Uterus (tissue), 4 donors: ENCODE measurements around the gene CD53. TPM values are rescaled to one million over a fixed set of nuclear protein-coding genes. Genes with fewer than 3 reads are reported as not detected.

Experiments
- DNase-seq, 2 donors: peaks; one replicate each; pipeline ENCODE4 v3.0.0-alpha.2; 2019 to 2020
- H3K27ac ChIP-seq, 2 donors: fragments of 200-600 bp; sonication (generic); 1 replicate in 1 of 2; 2 replicates in 1 of 2; pipeline ENCODE4 v1.5.1; 2016 to 2018
- H3K27me3 ChIP-seq, 2 donors: fragments of 200-600 bp; sonication (generic); one replicate each; pipeline ENCODE4 v1.5.1; 2018 to 2019; ENCODE audit warnings: control low read depth in 1 of 2
- H3K36me3 ChIP-seq, 2 donors: fragments of 200-600 bp; sonication (generic); one replicate each; pipeline ENCODE4 v1.5.1; 2019; ENCODE audit warnings: control low read depth in 1 of 2
- H3K4me1 ChIP-seq, 2 donors: fragments of 200-600 bp; sonication (generic); one replicate each; pipeline ENCODE4 v1.5.1; 2018 to 2019; ENCODE audit warnings: control low read depth in 1 of 2
- H3K4me3 ChIP-seq, 2 donors: fragments of 200-600 bp; sonication (generic); 1 replicate in 1 of 2; 2 replicates in 1 of 2; pipeline ENCODE4 v1.5.1; 2018 to 2019; ENCODE audit warnings: mild to moderate bottlenecking in 1 of 2
- H3K9me3 ChIP-seq, 2 donors: fragments of 200-600 bp; sonication (generic); one replicate each; pipeline ENCODE4 v1.5.1; 2019; ENCODE audit warnings: control low read depth in 1 of 2
- POLR2A ChIP-seq, 2 donors: fragments of 450-650 bp; IDR thresholded peaks; one replicate each; pipeline ENCODE4 v1.6.1; 2016; ENCODE audit warnings: antibody characterized with exemption in 2 of 2, mild to moderate bottlenecking in 1 of 2, moderate library complexity in 1 of 2
- intact Hi-C: fragments of 100-400 bp; cut with DNase I; formaldehyde crosslinking; loops from one replicate; pipeline ENCODE4 v1.15.1; 2023; ENCODE audit warnings: low total_unique reads
- total RNA-seq, 4 donors: library from RNA; depleted of rRNA in 3 of 4; stranded (reverse); fragments of >200 nt in 3 of 4; gene quantifications; one replicate each; pipeline versions ENCODE4 v1.1.0 to v1.2.4, GENCODE V29; 2014 to 2023
- TF ChIP-seq, protein P1 (sequence below), 4 experiments: fragments of 200-600 bp in 2 of 4; fragments of 450-650 bp in 2 of 4; sonication (generic) in 2 of 4; IDR thresholded peaks; one replicate each; pipeline ENCODE4 v1.5.1; 2016 to 2019; ENCODE audit warnings: antibody characterized with exemption in 4 of 4, mild to moderate bottlenecking in 2 of 4, moderate library complexity in 1 of 4
- donor health status: DM: yes; HTN: yes; CAD: no.

Gene CD53
- total RNA-seq, 4 donors from 2014 or later, result 1.0 to 16.6 (median 11.1) TPM

- H3K9me3 ChIP-seq, result no peaks in the 10 kb centered on the region
- no peak overlapping the region for H3K4me3 ChIP-seq
- H3K36me3 ChIP-seq, result no peaks in the 10 kb centered on the region
- no peaks in the 10 kb centered on the region for H3K4me1 ChIP-seq
- H3K27ac ChIP-seq, result no peak overlapping the region
- intact Hi-C loops, result no loop called here
- no peak for DNase-seq
- TF ChIP-seq, protein P1, sequence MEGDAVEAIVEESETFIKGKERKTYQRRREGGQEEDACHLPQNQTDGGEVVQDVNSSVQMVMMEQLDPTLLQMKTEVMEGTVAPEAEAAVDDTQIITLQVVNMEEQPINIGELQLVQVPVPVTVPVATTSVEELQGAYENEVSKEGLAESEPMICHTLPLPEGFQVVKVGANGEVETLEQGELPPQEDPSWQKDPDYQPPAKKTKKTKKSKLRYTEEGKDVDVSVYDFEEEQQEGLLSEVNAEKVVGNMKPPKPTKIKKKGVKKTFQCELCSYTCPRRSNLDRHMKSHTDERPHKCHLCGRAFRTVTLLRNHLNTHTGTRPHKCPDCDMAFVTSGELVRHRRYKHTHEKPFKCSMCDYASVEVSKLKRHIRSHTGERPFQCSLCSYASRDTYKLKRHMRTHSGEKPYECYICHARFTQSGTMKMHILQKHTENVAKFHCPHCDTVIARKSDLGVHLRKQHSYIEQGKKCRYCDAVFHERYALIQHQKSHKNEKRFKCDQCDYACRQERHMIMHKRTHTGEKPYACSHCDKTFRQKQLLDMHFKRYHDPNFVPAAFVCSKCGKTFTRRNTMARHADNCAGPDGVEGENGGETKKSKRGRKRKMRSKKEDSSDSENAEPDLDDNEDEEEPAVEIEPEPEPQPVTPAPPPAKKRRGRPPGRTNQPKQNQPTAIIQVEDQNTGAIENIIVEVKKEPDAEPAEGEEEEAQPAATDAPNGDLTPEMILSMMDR (IDR thresholded peaks at IDR 0.05), result no peak
- no peak for TF ChIP-seq POLR2A (IDR thresholded peaks at IDR 0.05)
- H3K27me3 ChIP-seq, result no peaks in the 10 kb centered on the region
Observed at GRCh38 chr1:110880708-110881374, 7.9 kb downstream of the CD53 start.

GRCh38 chr1:110888049-110888448 lies 15.1 kb downstream of the CD53 start:
- intact Hi-C loops, result no loop called here
- no peaks in the 10 kb centered on the region for H3K4me1 ChIP-seq

GRCh38 chr1:110888641-110889040 lies 15.7 kb downstream of the CD53 start:
- Histone ChIP-seq H3K9me3 (no peaks in the 10 kb centered on the region), H3K36me3 (no peaks in the 10 kb centered on the region), H3K27me3 (no peaks in the 10 kb centered on the region), H3K4me1 (no peaks in the 10 kb centered on the region), H3K4me3 (no peak overlapping the region), H3K27ac (no peak overlapping the region)
- no peak for DNase-seq
- intact Hi-C loops, result no loop called here
- no peak for TF ChIP-seq POLR2A (IDR thresholded peaks at IDR 0.05)
- TF ChIP-seq, protein P1 (IDR thresholded peaks at IDR 0.05), result no peak

More at GRCh38 chr1:110888049-110888448, 15.1 kb downstream of the CD53 start:
- DNase-seq, result no peak
- H3K27ac ChIP-seq, result no peak overlapping the region
- TF ChIP-seq, protein P1 (IDR thresholded peaks at IDR 0.05), result no peak
- no peak for TF ChIP-seq POLR2A (IDR thresholded peaks at IDR 0.05)
- no peaks in the 10 kb centered on the region for H3K27me3 ChIP-seq
- H3K9me3 ChIP-seq, result no peaks in the 10 kb centered on the region
- H3K36me3 ChIP-seq, result no peaks in the 10 kb centered on the region
- no peak overlapping the region for H3K4me3 ChIP-seq

- Histone ChIP-seq H3K36me3 (no peaks in the 10 kb centered on the region), H3K4me3 (no peak overlapping the region), H3K27ac (no peak overlapping the region), H3K9me3 (no peaks in the 10 kb centered on the region), H3K27me3 (no peaks in the 10 kb centered on the region), H3K4me1 (no peaks in the 10 kb centered on the region)
- TF ChIP-seq, protein P1 (IDR thresholded peaks at IDR 0.05), result no peak
- TF ChIP-seq POLR2A (IDR thresholded peaks at IDR 0.05), result no peak
- no peak for DNase-seq
- intact Hi-C loops, result no loop called here
Observed at GRCh38 chr1:110890474-110891196, 17.7 kb downstream of the CD53 start.

GRCh38 chr1:110893908-110894490 lies 21.1 kb downstream of the CD53 start:
- Histone ChIP-seq H3K27ac (no peak overlapping the region), H3K9me3 (no peaks in the 10 kb centered on the region), H3K4me3 (no peak overlapping the region), H3K4me1 (no peaks in the 10 kb centered on the region), H3K27me3 (no peaks in the 10 kb centered on the region), H3K36me3 (no peaks in the 10 kb centered on the region)
- TF ChIP-seq, protein P1 (IDR thresholded peaks at IDR 0.05), result no peak
- no peak for TF ChIP-seq POLR2A (IDR thresholded peaks at IDR 0.05)
- DNase-seq, result no peak
- intact Hi-C loops, result no loop called here
